ENCODE data around the gene NT5DC2.

The NT5DC2 gene

GRCh38 chr3:52512727-52513126 is 20.9 kb downstream of the NT5DC2 start:
- no peak for DNase-seq (ENCODE audit: low read depth in 2 of 2, low spot score in 1 of 2)

GRCh38 chr3:52512105-52512504 is 21.6 kb downstream of the NT5DC2 start:
- no peak for DNase-seq (ENCODE audit: low read depth in 2 of 2, low spot score in 1 of 2)

GRCh38 chr3:52511509-52511908 is 22.1 kb downstream of the NT5DC2 start:
- DNase-seq (ENCODE audit: low read depth in 2 of 2, low spot score in 1 of 2), result no peak

- DNase-seq (ENCODE audit: low read depth in 2 of 2, low spot score in 1 of 2), result no peak
Measured at GRCh38 chr3:52509753-52510328, 23.8 kb downstream of the NT5DC2 start.

- DNase-seq (ENCODE audit: low read depth in 2 of 2, low spot score in 1 of 2), result no peak
Measured at GRCh38 chr3:52507359-52507758, 26.3 kb downstream of the NT5DC2 start.

GRCh38 chr3:52506266-52506966 is 27.2 kb downstream of the NT5DC2 start:
- no peak for DNase-seq (ENCODE audit: low read depth in 2 of 2, low spot score in 1 of 2)

GRCh38 chr3:52504977-52505376 is 28.7 kb downstream of the NT5DC2 start:
- no peak for DNase-seq (ENCODE audit: low read depth in 2 of 2, low spot score in 1 of 2)

GRCh38 chr3:52503788-52504424 is 29.8 kb downstream of the NT5DC2 start:
- no peak for DNase-seq (ENCODE audit: low read depth in 2 of 2, low spot score in 1 of 2)

GRCh38 chr3:52502808-52503350 is 30.8 kb downstream of the NT5DC2 start:
- no peak for DNase-seq (ENCODE audit: low read depth in 2 of 2, low spot score in 1 of 2)

GRCh38 chr3:52502001-52502400 is 31.7 kb downstream of the NT5DC2 start:
- DNase-seq (ENCODE audit: low read depth in 2 of 2, low spot score in 1 of 2), result no peak

- DNase-seq (ENCODE audit: low read depth in 2 of 2, low spot score in 1 of 2), result no peak
Measured at GRCh38 chr3:52501046-52501445, 32.6 kb downstream of the NT5DC2 start.

GRCh38 chr3:52498137-52499054 is 35.3 kb downstream of the NT5DC2 start:
- no peak for DNase-seq (ENCODE audit: low read depth in 2 of 2, low spot score in 1 of 2)

- no peak for DNase-seq (ENCODE audit: low read depth in 2 of 2, low spot score in 1 of 2)
Measured at GRCh38 chr3:52495777-52496602, 37.7 kb downstream of the NT5DC2 start.

GRCh38 chr3:52494886-52495495 is 38.7 kb downstream of the NT5DC2 start, which contains the start of gene STAB1:
Gene STAB1 (plus strand): TSS chr3:52495338. CDS start chr3:52495414, 76 bp downstream.
- DNase-seq (ENCODE audit: low read depth in 2 of 2, low spot score in 1 of 2), result no peak

- DNase-seq (ENCODE audit: low read depth in 2 of 2, low spot score in 1 of 2), result no peak
Measured at GRCh38 chr3:52494445-52494844, 39.2 kb downstream of the NT5DC2 start.

GRCh38 chr3:52493232-52494017 is 40.2 kb downstream of the NT5DC2 start:
- no peak for DNase-seq (ENCODE audit: low read depth in 2 of 2, low spot score in 1 of 2)

GRCh38 chr3:52492059-52492458 is 41.6 kb downstream of the NT5DC2 start:
- DNase-seq (ENCODE audit: low read depth in 2 of 2, low spot score in 1 of 2), result no peak

GRCh38 chr3:52490939-52491526 is 42.6 kb downstream of the NT5DC2 start:
- no peak for DNase-seq (ENCODE audit: low read depth in 2 of 2, low spot score in 1 of 2)
